CD8-positive, alpha-beta memory T cell (primary cell): ENCODE measurements around the gene GHRL. TPM values are rescaled to one million over a fixed set of nuclear protein-coding genes. Genes with fewer than 3 reads are reported as not detected.

Experiments used
- CTCF ChIA-PET: fragments of 350-600 bp; sonication (Branson Sonifier 250); formaldehyde crosslinking; loops from one replicate; lab custom pipeline; 2021; ENCODE audit warnings: antibody characterized with exemption; lab: Charles Lee
- POLR2A ChIA-PET: fragments of 350-600 bp; sonication (Branson Sonifier 250); formaldehyde crosslinking; loops from one replicate; lab custom pipeline; 2021; ENCODE audit warnings: antibody characterized with exemption; lab: Charles Lee
- DNase-seq, 5 donors: peaks; one replicate each; pipeline versions ENCODE4 v3.0.0 to v3.0.0-alpha.2; 2020 to 2022; ENCODE audit warnings: mixed read lengths in 1 of 5
- H3K27ac ChIP-seq: one replicate; pipeline ENCODE4 v1.7.0; 2013; ENCODE audit warnings: low read depth, mild to moderate bottlenecking, low read length, moderate library complexity
- H3K27me3 ChIP-seq: 2 replicates; pipeline ENCODE4 v1.7.0; 2013; ENCODE audit warnings: low read length, mild to moderate bottlenecking; ENCODE audit not compliant: insufficient read depth, poor library complexity, severe bottlenecking
- H3K36me3 ChIP-seq: 2 replicates; pipeline ENCODE4 v1.7.0; 2013; ENCODE audit warnings: mild to moderate bottlenecking, low read length, moderate library complexity; ENCODE audit not compliant: insufficient read depth
- H3K4me1 ChIP-seq: 2 replicates; pipeline ENCODE4 v1.7.0; 2013; ENCODE audit warnings: mild to moderate bottlenecking, low read length, moderate library complexity; ENCODE audit not compliant: insufficient read depth
- H3K4me3 ChIP-seq: 2 replicates; pipeline ENCODE4 v1.7.0; 2013; ENCODE audit warnings: mild to moderate bottlenecking, low read length
- H3K9me3 ChIP-seq: 2 replicates; pipeline ENCODE4 v1.7.0; 2013; ENCODE audit warnings: mild to moderate bottlenecking, low read length
- H3K27ac Mint-ChIP-seq, 8 donors: one replicate each; pipeline ENCODE4 v1.8.0; 2020 to 2021; ENCODE audit warnings: mixed read lengths in 8 of 8, mild to moderate bottlenecking in 6 of 8, inconsistent platforms in 3 of 8, moderate library complexity in 3 of 8
- H3K27me3 Mint-ChIP-seq, 2 donors: one replicate each; pipeline ENCODE4 v1.8.0; 2020 to 2021; ENCODE audit warnings: mixed read lengths in 2 of 2, mild to moderate bottlenecking in 1 of 2, moderate library complexity in 1 of 2
- H3K36me3 Mint-ChIP-seq, 3 donors: one replicate each; pipeline ENCODE4 v1.8.0; 2020 to 2021; ENCODE audit warnings: mixed read lengths in 3 of 3, inconsistent platforms in 1 of 3, mild to moderate bottlenecking in 1 of 3
- H3K4me1 Mint-ChIP-seq, 3 donors: one replicate each; pipeline ENCODE4 v1.8.0; 2020 to 2021; ENCODE audit warnings: mixed read lengths in 3 of 3, inconsistent platforms in 1 of 3, mild to moderate bottlenecking in 1 of 3
- H3K4me3 Mint-ChIP-seq, 7 donors: one replicate each; pipeline ENCODE4 v1.8.0; 2020 to 2021; ENCODE audit warnings: mixed read lengths in 7 of 7, mild to moderate bottlenecking in 6 of 7, moderate library complexity in 4 of 7, inconsistent platforms in 2 of 7
- H3K9me3 Mint-ChIP-seq, 5 donors: one replicate each; pipeline ENCODE4 v1.8.0; 2020 to 2022; ENCODE audit warnings: mixed read lengths in 5 of 5, mild to moderate bottlenecking in 3 of 5, moderate library complexity in 2 of 5, inconsistent platforms in 1 of 5
- polyA plus RNA-seq: library from polyadenylated mRNA; unstranded; fragments of 300-500 nt; fragmentation: Illumina TruSeq; gene quantifications from one replicate; pipeline ENCODE4 v1.2.3, GENCODE V29; 2021
- total RNA-seq, 2 experiments: library from RNA; stranded (reverse); gene quantifications; one replicate each; pipeline ENCODE4 v1.2.3, GENCODE V29; 2021

The GHRL gene
- total and polyA plus RNA-seq, 3 experiments from 2014 or later = 0.16 to 0.69 TPM; not detected in 1

DNA sequence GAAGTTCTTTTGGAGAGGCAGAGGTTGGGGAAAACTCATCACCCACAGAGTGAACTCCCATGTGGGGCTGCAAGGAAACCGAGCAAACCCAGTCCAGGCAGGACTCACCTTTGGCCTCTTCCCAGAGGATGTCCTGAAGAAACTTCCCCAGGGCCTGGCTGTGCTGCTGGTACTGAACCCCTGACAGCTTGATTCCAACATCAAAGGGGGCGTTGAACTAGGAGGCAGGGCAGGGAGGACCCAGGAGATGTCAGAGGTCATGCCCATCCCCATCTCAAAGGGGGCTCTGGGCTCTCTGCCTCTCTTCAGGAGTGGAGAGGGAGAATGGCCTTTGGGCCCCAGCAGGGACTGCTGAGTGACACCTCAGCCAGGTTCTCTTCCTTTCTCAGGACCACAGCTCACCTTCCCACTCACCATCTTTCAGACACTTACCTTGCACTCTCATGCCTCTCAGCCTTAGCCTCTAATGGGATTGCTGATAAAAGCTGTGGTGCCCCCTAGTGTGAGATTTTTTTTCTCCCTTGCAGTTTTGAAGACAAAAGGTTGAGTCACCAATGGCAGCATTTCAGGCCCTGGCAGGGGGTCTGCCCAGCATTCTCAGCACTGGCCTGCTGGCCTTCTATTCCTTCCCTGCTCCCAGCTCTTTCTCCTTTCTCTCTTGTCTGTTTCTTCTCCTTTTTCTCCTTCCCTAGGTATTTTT, 6.0 kb downstream of the GHRL start:
- peaks cover 0 to 71% (median 5%) of the 10 kb centered on the region in 3 donors for H3K36me3 Mint-ChIP-seq
- Histone ChIP-seq H3K36me3 (peaks cover 20% of the 10 kb centered on the region), H3K9me3 (no peaks in the 10 kb centered on the region), H3K27me3 (no peaks in the 10 kb centered on the region), H3K27ac (no peak overlapping the region), H3K4me1 (peaks cover 15% of the 10 kb centered on the region), H3K4me3 (no peak overlapping the region)
- ChIA-PET POLR2A (no interaction called here), CTCF (interaction anchor here (0.7 to 2.7 kb wide), 4 partner anchors 32 to 355 kb away, joined by 3 to 13 read pairs (median 3); partner anchors contain the start of genes CRELD1 and VHL)
- no peaks in the 10 kb centered on the region for H3K9me3 Mint-ChIP-seq
- peaks cover 24 to 45% (median 24%) of the 10 kb centered on the region in 3 donors for H3K4me1 Mint-ChIP-seq
- no peak overlapping the region for H3K4me3 Mint-ChIP-seq
- H3K27me3 Mint-ChIP-seq = no peaks in the 10 kb centered on the region
- peak overlapping the region; percentile 17 to 66 (median 51) for H3K27ac Mint-ChIP-seq
- DNase-seq = peak in 2 of 5 donors; percentile 43 to 53

GRCh38 chr3:10286133-10286524, 6.6 kb downstream of the GHRL start:
- CTCF ChIA-PET = interaction anchor here (0.7 to 2.7 kb wide), 3 partner anchors 145 to 354 kb away, joined by 3 to 13 read pairs (median 3); partner anchors contain the start of genes CRELD1 and VHL

DNA sequence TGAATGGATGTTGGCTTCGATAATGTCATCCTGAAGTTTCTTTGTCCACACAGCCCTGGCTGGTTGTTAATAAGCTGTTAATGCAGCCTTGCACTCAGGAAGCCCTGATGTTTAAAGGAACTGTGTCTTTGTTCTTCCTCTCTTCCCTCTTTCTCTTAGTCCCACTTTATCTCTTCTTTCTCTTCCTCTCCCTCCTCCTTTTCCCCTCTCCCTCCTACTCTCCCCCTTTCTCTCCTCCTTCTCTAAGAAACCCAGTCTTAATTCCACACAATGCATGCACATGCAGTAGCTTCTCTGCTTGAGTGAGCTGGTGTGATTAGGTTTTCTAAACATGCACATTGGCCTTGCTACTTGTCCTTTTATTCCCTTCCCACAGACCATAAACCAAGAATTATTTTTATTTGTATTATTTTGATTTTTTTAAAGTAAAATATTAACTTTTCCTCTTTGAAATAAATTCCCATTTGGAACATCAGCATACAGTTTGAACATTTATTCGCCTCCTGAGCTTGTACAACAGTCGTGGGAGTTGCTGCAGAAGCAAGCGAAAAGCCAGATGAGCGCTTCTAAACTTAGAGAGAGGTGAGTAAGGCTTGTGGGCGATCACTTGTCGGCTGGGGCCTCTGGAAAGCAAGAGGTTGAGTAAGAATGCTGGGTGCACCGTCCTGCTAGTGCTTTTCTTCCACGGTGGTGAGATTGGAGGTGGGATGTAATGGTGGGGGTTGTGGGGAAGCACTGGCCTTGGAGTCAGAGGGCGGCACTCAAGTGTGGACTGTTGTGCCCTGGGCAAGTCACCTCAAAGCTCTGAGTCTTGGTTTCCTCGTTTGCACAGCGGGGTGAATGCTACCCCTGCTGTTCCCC, 7.2 kb downstream of the GHRL start:
- Histone ChIP-seq H3K4me3 (no peak overlapping the region), H3K36me3 (peaks cover 24% of the 10 kb centered on the region), H3K27me3 (no peaks in the 10 kb centered on the region), H3K9me3 (no peaks in the 10 kb centered on the region), H3K27ac (no peak overlapping the region), H3K4me1 (peaks cover 15% of the 10 kb centered on the region)
- Mint-ChIP-seq H3K27ac (peak overlapping the region in 7 of 8 donors; percentile 68 to 87 (median 77)), H3K36me3 (peaks cover 0 to 71% (median 5%) of the 10 kb centered on the region in 3 donors), H3K27me3 (no peaks in the 10 kb centered on the region), H3K4me3 (no peak overlapping the region), H3K4me1 (peaks cover 24 to 45% (median 24%) of the 10 kb centered on the region in 3 donors), H3K9me3 (no peaks in the 10 kb centered on the region)
- CTCF ChIA-PET = interaction anchor here (1.1 to 2.7 kb wide), 2 partner anchors 144 to 353 kb away, joined by 3 to 13 read pairs; partner anchors contain the start of genes CRELD1 and VHL
- DNase-seq = no peak
- POLR2A ChIA-PET = no interaction called here

More at GRCh38 chr3:10286133-10286524, 6.6 kb downstream of the GHRL start:
- Histone ChIP-seq H3K4me3 (no peak overlapping the region), H3K9me3 (no peaks in the 10 kb centered on the region), H3K27me3 (no peaks in the 10 kb centered on the region), H3K4me1 (peaks cover 15% of the 10 kb centered on the region), H3K36me3 (peaks cover 20% of the 10 kb centered on the region), H3K27ac (no peak overlapping the region)
- Mint-ChIP-seq H3K27ac (peak overlapping the region in 4 of 8 donors; percentile 29 to 66 (median 49)), H3K4me3 (no peak overlapping the region), H3K36me3 (peaks cover 0 to 68% (median 5%) of the 10 kb centered on the region in 3 donors), H3K4me1 (peaks cover 24 to 45% (median 24%) of the 10 kb centered on the region in 3 donors), H3K9me3 (no peaks in the 10 kb centered on the region), H3K27me3 (no peaks in the 10 kb centered on the region)
- no peak for DNase-seq
- POLR2A ChIA-PET = no interaction called here

DNA sequence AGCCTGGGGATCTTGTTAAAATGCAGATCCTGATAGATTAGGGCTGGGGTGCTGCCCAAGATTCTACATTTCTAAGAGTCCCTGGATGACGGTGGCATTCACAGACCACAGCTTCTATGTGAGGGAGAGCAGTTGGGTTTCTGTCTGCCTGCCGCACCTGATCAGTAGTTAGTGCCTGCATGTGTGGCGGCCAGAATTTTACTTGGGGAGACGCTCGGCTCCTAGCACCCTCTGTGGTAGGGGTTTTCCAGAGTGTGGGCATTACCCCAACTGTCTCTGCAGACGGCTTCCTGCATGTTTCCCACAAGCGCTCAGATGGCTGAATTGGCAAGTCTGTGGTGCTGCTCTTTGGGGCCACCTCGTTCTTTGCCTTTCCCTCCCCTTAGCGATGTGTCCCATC, 8.3 kb downstream of the GHRL start:
- H3K27ac ChIP-seq = no peak overlapping the region
- Mint-ChIP-seq H3K27me3 (no peaks in the 10 kb centered on the region), H3K9me3 (no peaks in the 10 kb centered on the region), H3K4me1 (peaks cover 24 to 52% (median 24%) of the 10 kb centered on the region in 3 donors), H3K27ac (peak overlapping the region in 7 of 8 donors; percentile 68 to 93 (median 81)), H3K36me3 (peaks cover 0 to 78% (median 9%) of the 10 kb centered on the region in 3 donors), H3K4me3 (peak overlapping the region in 2 of 7 donors; percentile 14 to 47)
- H3K4me1 ChIP-seq = peaks cover 15% of the 10 kb centered on the region
- H3K27me3 ChIP-seq = no peaks in the 10 kb centered on the region
- H3K36me3 ChIP-seq = peaks cover 27% of the 10 kb centered on the region
- ChIA-PET POLR2A (no interaction called here), CTCF (no interaction called here)
- no peaks in the 10 kb centered on the region for H3K9me3 ChIP-seq
- peak in 3 of 5 donors; percentile 13 to 20 (median 14) for DNase-seq
- H3K4me3 ChIP-seq = no peak overlapping the region

DNA sequence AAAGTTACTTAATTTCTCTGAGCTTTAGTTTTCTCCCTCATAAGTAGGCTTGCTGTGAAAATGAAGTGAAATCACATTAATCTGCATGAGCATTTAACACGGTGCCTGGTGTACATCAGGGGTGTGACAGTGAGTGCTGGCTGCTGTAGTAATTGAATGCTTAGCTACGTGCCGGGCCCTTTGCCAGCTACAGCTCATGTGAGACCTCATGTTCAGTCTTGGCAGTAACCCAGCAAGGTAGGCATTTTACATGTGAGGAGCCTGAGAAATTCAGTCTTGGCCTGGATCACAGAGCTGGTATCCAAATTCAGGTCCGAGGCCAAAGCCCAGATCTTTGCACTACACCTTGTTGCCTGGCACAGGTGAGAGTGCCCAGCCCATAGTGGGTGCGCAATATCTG, 9.1 kb downstream of the GHRL start:
- peak overlapping the region in 7 of 8 donors; percentile 24 to 93 (median 61) for H3K27ac Mint-ChIP-seq
- Histone ChIP-seq H3K4me1 (peaks cover 15% of the 10 kb centered on the region), H3K9me3 (no peaks in the 10 kb centered on the region), H3K4me3 (no peak overlapping the region), H3K36me3 (peaks cover 32% of the 10 kb centered on the region), H3K27me3 (no peaks in the 10 kb centered on the region), H3K27ac (no peak overlapping the region)
- H3K27me3 Mint-ChIP-seq = no peaks in the 10 kb centered on the region
- H3K9me3 Mint-ChIP-seq = no peaks in the 10 kb centered on the region
- H3K36me3 Mint-ChIP-seq = peaks cover 0 to 78% (median 9%) of the 10 kb centered on the region in 3 donors
- no peak overlapping the region for H3K4me3 Mint-ChIP-seq
- no peak for DNase-seq
- ChIA-PET CTCF (interaction anchor here (0.5 to 1.3 kb wide), 5 partner anchors 37 to 351 kb away, joined by 3 to 4 read pairs (median 3); partner anchors contain the start of gene EMC3), POLR2A (no interaction called here)
- H3K4me1 Mint-ChIP-seq = peaks cover 24 to 52% (median 24%) of the 10 kb centered on the region in 3 donors

DNA sequence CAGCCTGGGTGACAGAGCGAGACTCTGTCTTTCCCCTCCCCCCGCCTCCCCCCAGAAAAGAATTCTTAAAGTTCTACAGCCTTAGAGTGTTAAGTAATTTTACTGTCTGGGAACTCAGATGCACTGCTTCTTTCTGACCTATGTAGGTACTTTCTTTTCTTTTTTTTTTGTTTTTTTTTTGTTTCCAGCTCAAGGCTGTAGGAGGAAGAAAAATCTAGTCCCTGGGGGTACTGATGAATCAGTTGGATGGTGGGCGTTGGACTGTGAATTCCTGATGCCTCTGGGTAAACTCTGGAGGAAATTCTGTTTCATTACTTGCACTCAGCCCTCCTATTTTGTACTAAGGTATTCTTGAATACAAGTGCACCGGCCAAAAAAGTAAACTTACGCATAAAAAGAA, 10.8 kb downstream of the GHRL start:
- peaks cover 0 to 82% (median 9%) of the 10 kb centered on the region in 3 donors for H3K36me3 Mint-ChIP-seq
- peaks cover 30 to 58% (median 30%) of the 10 kb centered on the region in 3 donors for H3K4me1 Mint-ChIP-seq
- Histone ChIP-seq H3K27ac (no peak overlapping the region), H3K4me1 (peaks cover 15% of the 10 kb centered on the region), H3K9me3 (no peaks in the 10 kb centered on the region), H3K27me3 (no peaks in the 10 kb centered on the region), H3K36me3 (peaks cover 42% of the 10 kb centered on the region), H3K4me3 (no peak overlapping the region)
- H3K9me3 Mint-ChIP-seq = no peaks in the 10 kb centered on the region
- H3K27ac Mint-ChIP-seq = peak overlapping the region in 2 of 8 donors; percentile 83 to 93
- CTCF ChIA-PET = no interaction called here
- no peak for DNase-seq
- POLR2A ChIA-PET = no interaction called here
- no peak overlapping the region for H3K4me3 Mint-ChIP-seq
- H3K27me3 Mint-ChIP-seq = no peaks in the 10 kb centered on the region

- ChIA-PET CTCF (interaction anchor here (1.3 kb wide), 1 partner anchor 18 kb away, joined by 3 read pairs; no protein-coding TSS in a partner anchor), POLR2A (no interaction called here)
- no peaks in the 10 kb centered on the region for H3K9me3 Mint-ChIP-seq
- peaks cover 42% of the 10 kb centered on the region for H3K36me3 ChIP-seq
- H3K4me1 ChIP-seq = peaks cover 15% of the 10 kb centered on the region
- no peak overlapping the region for H3K27ac ChIP-seq
- H3K9me3 ChIP-seq = no peaks in the 10 kb centered on the region
- peaks cover 0 to 83% (median 12%) of the 10 kb centered on the region in 3 donors for H3K36me3 Mint-ChIP-seq
- H3K4me1 Mint-ChIP-seq = peaks cover 29 to 48% (median 35%) of the 10 kb centered on the region in 3 donors
- no peaks in the 10 kb centered on the region for H3K27me3 ChIP-seq
- H3K4me3 ChIP-seq = no peak overlapping the region
- H3K27me3 Mint-ChIP-seq = no peaks in the 10 kb centered on the region
- peak overlapping the region in 5 of 8 donors; percentile 48 to 93 (median 70) for H3K27ac Mint-ChIP-seq
- DNase-seq = no peak
- H3K4me3 Mint-ChIP-seq = no peak overlapping the region
These were observed 12.2 kb downstream of the GHRL start for GRCh38 chr3:10280571-10280970.
